MM.1S (cell line): Measurements from ENCODE around the gene WDR6.
A peak's percentile ranks its signal among the peaks of the same experiment; 100 is the strongest.

Source experiments
- DNase-seq: peaks from one replicate; pipeline ENCODE4 v3.0.0-alpha.2; 2015
- H2AFZ ChIP-seq: fragments of 300-600 bp; sonication (generic); 2 replicates; pipeline ENCODE4 v1.6.0; 2016; ENCODE audit warnings: antibody characterized with exemption, low read length
- H3F3A ChIP-seq: fragments of 300-600 bp; sonication (generic); 2 replicates; pipeline ENCODE4 v1.6.1; 2016; ENCODE audit warnings: mild to moderate bottlenecking, antibody characterized with exemption, low read length, moderate library complexity, mixed read lengths; ENCODE audit not compliant: insufficient read depth
- H3K27ac ChIP-seq: fragments of 300-600 bp; sonication (generic); 2 replicates; pipeline ENCODE4 v1.5.1; 2016; ENCODE audit warnings: mild to moderate bottlenecking, low read length
- H3K27me3 ChIP-seq: fragments of 300-600 bp; sonication (generic); replicated peaks from 2 replicates; pipeline ENCODE4 v1.6.0; 2016; ENCODE audit warnings: low read length; ENCODE audit not compliant: insufficient read depth
- H3K36me3 ChIP-seq: fragments of 300-600 bp; sonication (generic); replicated peaks from 2 replicates; pipeline ENCODE4 v1.6.1; 2016; ENCODE audit warnings: mild to moderate bottlenecking, low read length, mixed read lengths; ENCODE audit not compliant: insufficient read depth
- H3K4me1 ChIP-seq: fragments of 300-600 bp; sonication (generic); 2 replicates; pipeline ENCODE4 v1.6.1; 2016; ENCODE audit warnings: low read length, mixed read lengths
- H3K4me2 ChIP-seq: fragments of 300-600 bp; sonication (generic); 2 replicates; pipeline ENCODE4 v1.6.0; 2016; ENCODE audit warnings: low read depth, low read length
- H3K4me3 ChIP-seq: fragments of 300-600 bp; sonication (generic); 2 replicates; pipeline ENCODE4 v1.5.1; 2016; ENCODE audit warnings: low read length, mixed read lengths
- H3K79me2 ChIP-seq: fragments of 300-600 bp; sonication (generic); 2 replicates; pipeline ENCODE4 v1.6.1; 2016; ENCODE audit warnings: mixed run types, low read length, mixed read lengths
- H3K9ac ChIP-seq: fragments of 300-600 bp; sonication (generic); 2 replicates; pipeline ENCODE4 v1.6.1; 2016; ENCODE audit warnings: low read length, mixed read lengths
- H3K9me2 ChIP-seq: fragments of 300-600 bp; sonication (generic); replicated peaks from 2 replicates; pipeline ENCODE4 v1.6.1; 2016; ENCODE audit warnings: mild to moderate bottlenecking, low read length, mixed read lengths; ENCODE audit not compliant: insufficient read depth
- H3K9me3 ChIP-seq: fragments of 300-600 bp; sonication (generic); replicated peaks from 2 replicates; pipeline ENCODE4 v1.6.1; 2016; ENCODE audit warnings: mild to moderate bottlenecking, low read length, mixed read lengths; ENCODE audit not compliant: insufficient read depth
- H4K20me1 ChIP-seq: fragments of 300-600 bp; sonication (generic); 2 replicates; pipeline ENCODE4 v1.6.1; 2016; ENCODE audit warnings: mild to moderate bottlenecking, low read length, moderate library complexity, mixed read lengths; ENCODE audit not compliant: insufficient read depth
- EZH2 ChIP-seq: fragments of 300-600 bp; sonication (generic); optimal IDR thresholded peaks from 2 replicates; pipeline ENCODE3; 2017; ENCODE audit warnings: low read depth, mild to moderate bottlenecking, antibody characterized with exemption, low read length, mixed read lengths
- EZH2phosphoT487 ChIP-seq: fragments of 300-600 bp; sonication (generic); IDR thresholded peaks from 2 replicates; pipeline ENCODE4 v1.6.1; 2018; ENCODE audit warnings: antibody characterized with exemption, low read length
- TF ChIP-seq, protein P1 (sequence below): fragments of 300-600 bp; sonication (generic); IDR thresholded peaks from 2 replicates; pipeline ENCODE4 v1.5.1; 2016; ENCODE audit warnings: antibody characterized with exemption, low read length, mixed read lengths

WDR6 gene

GRCh38 chr3:49025005-49025792, 18.0 kb downstream of the WDR6 start:
- peak overlapping the region; percentile 19; the same call in 1 of the 2 replicates for H3K4me2 ChIP-seq
- H3K4me3 ChIP-seq = no peak overlapping the region
- H3K4me1 ChIP-seq = peaks cover 52% of the 10 kb centered on the region
- TF ChIP-seq, protein P1, sequence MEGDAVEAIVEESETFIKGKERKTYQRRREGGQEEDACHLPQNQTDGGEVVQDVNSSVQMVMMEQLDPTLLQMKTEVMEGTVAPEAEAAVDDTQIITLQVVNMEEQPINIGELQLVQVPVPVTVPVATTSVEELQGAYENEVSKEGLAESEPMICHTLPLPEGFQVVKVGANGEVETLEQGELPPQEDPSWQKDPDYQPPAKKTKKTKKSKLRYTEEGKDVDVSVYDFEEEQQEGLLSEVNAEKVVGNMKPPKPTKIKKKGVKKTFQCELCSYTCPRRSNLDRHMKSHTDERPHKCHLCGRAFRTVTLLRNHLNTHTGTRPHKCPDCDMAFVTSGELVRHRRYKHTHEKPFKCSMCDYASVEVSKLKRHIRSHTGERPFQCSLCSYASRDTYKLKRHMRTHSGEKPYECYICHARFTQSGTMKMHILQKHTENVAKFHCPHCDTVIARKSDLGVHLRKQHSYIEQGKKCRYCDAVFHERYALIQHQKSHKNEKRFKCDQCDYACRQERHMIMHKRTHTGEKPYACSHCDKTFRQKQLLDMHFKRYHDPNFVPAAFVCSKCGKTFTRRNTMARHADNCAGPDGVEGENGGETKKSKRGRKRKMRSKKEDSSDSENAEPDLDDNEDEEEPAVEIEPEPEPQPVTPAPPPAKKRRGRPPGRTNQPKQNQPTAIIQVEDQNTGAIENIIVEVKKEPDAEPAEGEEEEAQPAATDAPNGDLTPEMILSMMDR = no peak
- no peak for TF ChIP-seq EZH2phosphoT487
- no peak for TF ChIP-seq EZH2
- no peaks in the 10 kb centered on the region for H3K27me3 ChIP-seq
- H4K20me1 ChIP-seq = no peaks in the 10 kb centered on the region
- peaks cover 9% of the 10 kb centered on the region; the same call in 1 of the 2 replicates for H3K36me3 ChIP-seq
- H2AFZ ChIP-seq = no peak overlapping the region
- H3K79me2 ChIP-seq = peaks cover 80% of the 10 kb centered on the region
- no peaks in the 10 kb centered on the region for H3K9me2 ChIP-seq
- peaks cover 73% of the 10 kb centered on the region for H3F3A ChIP-seq
- peak overlapping the region; percentile 30; the same call in 1 of the 2 replicates for H3K27ac ChIP-seq
- no peak overlapping the region for H3K9ac ChIP-seq
- H3K9me3 ChIP-seq = no peaks in the 10 kb centered on the region
- DNase-seq = peak; percentile 79

DNA sequence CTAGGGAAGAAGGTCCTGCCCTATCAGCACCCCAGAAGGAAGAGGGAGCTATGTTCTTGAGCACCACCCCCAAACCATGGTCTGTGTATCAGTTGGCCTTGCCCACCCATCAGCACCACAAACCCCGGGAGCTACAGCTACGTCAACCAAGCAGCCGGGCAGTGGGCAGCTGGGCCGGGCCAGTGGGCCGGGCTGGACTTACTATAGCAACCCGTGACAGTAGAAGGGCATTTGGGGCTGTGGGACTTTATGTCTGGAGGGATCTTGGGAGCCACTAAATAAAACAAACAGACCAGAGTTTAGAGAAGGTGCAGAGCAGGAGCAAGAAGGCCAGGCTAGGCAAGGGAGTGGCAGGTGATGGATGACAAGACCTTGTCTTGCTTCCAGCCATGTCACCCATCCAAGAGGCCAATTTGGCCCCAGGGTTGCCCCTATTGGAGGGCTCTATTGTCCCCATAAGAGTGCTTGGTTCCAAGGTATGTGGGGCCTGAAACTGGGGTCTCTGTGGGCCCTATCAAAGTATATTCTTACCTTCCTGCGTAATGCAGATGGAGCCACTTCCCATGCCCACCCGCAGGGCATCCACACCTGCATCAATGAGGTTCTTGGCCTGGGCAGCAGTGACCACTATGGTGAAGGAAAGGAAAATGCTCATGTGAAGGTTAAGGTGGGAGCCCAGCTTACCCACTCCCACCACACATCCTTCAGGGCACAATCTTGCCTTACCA, 18.8 kb downstream of the WDR6 start:
- no peak for TF ChIP-seq EZH2
- TF ChIP-seq, protein P1 = no peak
- TF ChIP-seq EZH2phosphoT487 = no peak
- Histone ChIP-seq H3K4me2 (no peak overlapping the region), H3K27me3 (no peaks in the 10 kb centered on the region), H3K4me1 (peaks cover 52% of the 10 kb centered on the region), H3K79me2 (peaks cover 73% of the 10 kb centered on the region), H3K36me3 (peaks cover 9% of the 10 kb centered on the region; the same call in 1 of the 2 replicates), H4K20me1 (no peaks in the 10 kb centered on the region), H3K27ac (peak overlapping the region; percentile 30; the same call in 1 of the 2 replicates), H3K9ac (no peak overlapping the region), H3K9me2 (no peaks in the 10 kb centered on the region), H3F3A (peaks cover 67% of the 10 kb centered on the region), H3K4me3 (no peak overlapping the region), H3K9me3 (no peaks in the 10 kb centered on the region), H2AFZ (no peak overlapping the region)
- no peak for DNase-seq

DNA sequence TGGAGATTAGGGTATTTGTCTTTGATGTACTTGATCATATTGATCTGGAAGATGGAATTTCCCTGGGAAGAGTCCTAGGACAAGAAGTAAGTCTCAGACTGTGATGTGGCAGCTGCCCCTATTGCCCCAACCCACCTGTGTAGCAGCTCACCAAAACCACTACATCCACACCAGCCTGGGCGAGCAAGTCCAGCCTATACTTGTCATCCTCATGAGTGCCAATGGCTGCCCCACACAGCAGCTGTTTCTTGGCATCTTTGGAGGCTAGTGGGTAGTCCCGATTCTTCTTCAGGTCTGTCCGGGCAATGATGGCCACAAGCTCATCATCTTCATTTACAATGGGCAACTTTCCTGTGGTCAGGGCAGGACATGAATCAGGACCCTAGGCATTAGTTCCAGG, 19.3 kb downstream of the WDR6 start:
- H3K27ac ChIP-seq = no peak overlapping the region
- no peak overlapping the region for H2AFZ ChIP-seq
- peaks cover 9% of the 10 kb centered on the region; the same call in 1 of the 2 replicates for H3K36me3 ChIP-seq
- H3K4me1 ChIP-seq = peaks cover 52% of the 10 kb centered on the region
- no peak overlapping the region for H3K4me2 ChIP-seq
- no peaks in the 10 kb centered on the region for H4K20me1 ChIP-seq
- no peak overlapping the region for H3K4me3 ChIP-seq
- no peaks in the 10 kb centered on the region for H3K9me2 ChIP-seq
- no peak for DNase-seq
- H3F3A ChIP-seq = peaks cover 62% of the 10 kb centered on the region
- TF ChIP-seq EZH2phosphoT487 (no peak), EZH2 (no peak)
- TF ChIP-seq, protein P1 = no peak
- H3K79me2 ChIP-seq = peaks cover 70% of the 10 kb centered on the region
- no peak overlapping the region for H3K9ac ChIP-seq
- H3K27me3 ChIP-seq = no peaks in the 10 kb centered on the region
- H3K9me3 ChIP-seq = no peaks in the 10 kb centered on the region
